GM19035 (cell line): Measurements from ENCODE around the gene BEND3.
A peak's percentile ranks its signal among the peaks of the same experiment; 100 is the strongest.
"Not testable (repeated sequence)": the region's sequence is repeated elsewhere in the genome, so short reads cannot be mapped to it uniquely, and the experiment has no call there.

Experiments used
- ATAC-seq: cut with Tn5 transposase; IDR thresholded peaks from one replicate; pipeline ENCODE4 v1.9.1; 2021; ENCODE audit not compliant: unreplicated experiment

Gene BEND3

GRCh38 chr6:107121964-107122495, 6.7 kb upstream of the BEND3 start:
- no peak for ATAC-seq

DNA sequence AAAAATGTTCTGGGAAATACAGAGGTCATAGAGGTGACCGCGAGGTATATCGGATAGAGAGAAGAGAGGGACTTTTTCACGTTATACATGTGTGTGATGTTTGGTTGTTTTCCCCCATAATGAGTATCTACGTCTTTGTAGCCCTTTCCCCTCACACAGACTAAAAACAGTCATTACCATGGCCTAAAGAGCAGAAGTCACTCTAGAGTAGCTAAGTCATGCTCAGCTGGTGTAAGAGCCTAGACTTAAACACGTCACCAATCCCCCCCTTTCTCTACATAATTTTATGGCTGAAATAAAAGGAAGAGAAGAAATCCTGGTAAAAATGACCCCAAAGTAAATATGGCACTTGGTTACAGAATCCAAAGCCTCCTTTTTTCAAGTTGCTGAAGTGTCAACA, 6.0 kb upstream of the BEND3 start:
- ATAC-seq = no peak

- ATAC-seq = no peak
Observed at GRCh38 chr6:107120404-107120803, 5.1 kb upstream of the BEND3 start.

DNA sequence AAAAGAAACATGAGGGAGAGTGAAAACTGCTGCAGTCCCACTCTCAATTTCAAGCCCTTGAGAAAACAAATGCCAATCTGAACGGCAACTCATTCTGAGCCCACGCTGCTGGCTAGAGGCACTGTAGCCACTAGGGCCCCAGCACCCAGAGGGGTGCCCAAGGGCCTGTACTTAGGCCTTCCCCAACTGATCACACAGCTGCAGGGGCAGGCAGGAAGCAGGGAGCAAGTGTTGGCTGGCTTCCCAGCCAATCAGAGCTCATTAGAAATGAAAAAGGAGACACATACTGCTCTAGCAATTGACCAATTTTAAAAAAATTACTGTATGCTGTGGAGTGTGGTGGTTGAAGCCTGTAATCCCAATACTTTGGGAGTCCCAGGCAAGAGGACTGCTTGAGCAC, 3.7 kb upstream of the BEND3 start:
- no peak for ATAC-seq

DNA sequence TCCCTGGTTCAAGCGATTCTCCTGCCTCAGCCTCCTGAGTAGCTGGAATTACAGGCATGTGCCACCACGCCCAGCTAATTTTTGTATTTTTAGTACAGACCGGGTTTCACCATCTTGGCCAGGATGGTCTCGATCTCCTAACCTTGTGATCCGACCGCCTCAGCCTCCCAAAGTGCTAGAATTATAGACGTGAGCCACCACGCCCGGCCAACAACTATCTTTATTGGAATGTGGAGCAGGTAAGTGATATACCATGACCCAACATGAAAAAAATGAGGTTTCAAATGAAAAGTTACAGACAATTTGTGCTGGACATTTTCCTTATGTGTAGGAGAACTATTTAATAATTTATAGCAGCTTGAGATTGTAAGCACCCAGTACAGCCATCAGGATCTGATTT, 3.2 kb upstream of the BEND3 start:
- ATAC-seq = not testable (repeated sequence)

- ATAC-seq = no peak
Observed at GRCh38 chr6:107116931-107117330, 1.6 kb upstream of the BEND3 start.

DNA sequence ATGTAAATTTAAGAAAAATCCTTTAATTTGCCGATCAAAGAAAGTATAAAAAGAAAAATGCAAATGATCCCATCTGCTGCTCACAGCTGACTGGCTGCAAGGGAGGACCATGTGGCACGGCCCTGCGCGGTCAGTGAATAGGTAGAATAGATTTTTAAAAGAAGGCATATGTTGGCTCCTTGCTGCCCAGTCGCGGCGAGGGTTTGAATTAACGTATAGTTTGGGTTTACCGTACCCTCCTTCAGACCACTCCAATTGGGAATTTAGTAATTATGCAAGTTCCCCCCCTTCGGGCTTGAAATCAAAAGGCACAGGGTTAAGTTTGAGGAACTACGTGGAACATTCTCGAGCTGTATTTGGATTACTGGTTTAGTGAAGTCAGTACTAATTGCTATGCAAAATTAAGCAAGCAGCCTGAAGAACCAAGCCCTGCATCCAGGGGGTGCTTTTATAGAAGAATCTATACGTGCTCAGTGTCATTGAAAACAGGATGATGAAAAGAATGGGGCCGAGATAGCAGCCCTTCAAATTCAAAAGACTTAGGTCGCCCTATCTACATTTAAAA, 1.1 kb upstream of the BEND3 start:
- no peak for ATAC-seq

DNA sequence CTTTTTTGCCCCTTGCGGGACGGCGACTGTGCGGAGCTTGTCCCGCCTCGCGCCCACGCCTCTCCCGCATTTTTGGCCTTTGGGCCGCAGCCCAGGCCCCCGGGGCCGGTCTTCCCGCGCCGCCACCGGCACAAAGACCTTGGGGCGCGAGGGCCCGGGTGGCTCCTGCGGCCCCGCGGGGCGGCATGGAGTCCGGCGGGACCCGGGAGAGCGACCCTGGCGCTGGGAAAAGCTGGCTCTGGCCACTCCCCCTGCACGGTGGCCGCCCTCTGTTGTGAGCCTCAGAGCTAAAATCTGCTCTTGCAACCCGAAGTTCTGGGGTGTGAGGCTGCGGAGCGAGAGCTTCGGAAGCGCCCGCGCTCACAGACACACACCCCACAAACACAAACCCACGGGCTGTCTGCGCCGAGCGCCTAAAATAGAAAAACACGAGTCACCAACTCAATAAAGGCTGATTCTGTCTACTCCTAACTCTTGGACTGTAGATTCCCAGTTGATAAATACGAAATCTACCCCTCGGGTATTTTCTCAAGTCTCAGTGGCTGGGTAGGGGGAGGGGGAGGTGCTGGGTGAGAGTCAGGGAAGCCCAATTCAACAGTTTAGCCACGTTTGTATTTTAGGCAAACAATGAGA, 496 bp upstream of the BEND3 start:
- peak; percentile 14 for ATAC-seq

- peak; percentile 61 for ATAC-seq
Observed at GRCh38 chr6:107114213-107114925, 946 bp downstream of the BEND3 start.

DNA sequence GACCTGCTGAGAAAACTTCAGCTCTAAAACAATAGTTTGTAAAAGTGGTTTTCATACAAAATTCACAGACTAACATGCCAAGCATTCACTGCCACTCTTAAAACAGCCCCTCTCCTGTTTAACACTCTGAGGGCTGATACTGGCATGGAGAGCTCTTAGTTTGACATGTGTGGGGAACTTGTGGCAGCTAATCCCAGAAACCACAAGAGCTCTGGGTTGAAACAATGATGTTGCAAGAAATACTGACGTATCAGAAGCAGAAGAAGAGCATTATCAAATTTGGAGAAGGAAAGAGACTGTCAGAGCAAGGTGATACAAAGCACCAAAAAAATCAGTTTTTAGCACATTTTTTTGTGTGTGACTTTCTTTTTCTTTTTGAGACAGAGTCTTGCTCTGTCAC, 5.1 kb downstream of the BEND3 start:
- ATAC-seq = no peak

DNA sequence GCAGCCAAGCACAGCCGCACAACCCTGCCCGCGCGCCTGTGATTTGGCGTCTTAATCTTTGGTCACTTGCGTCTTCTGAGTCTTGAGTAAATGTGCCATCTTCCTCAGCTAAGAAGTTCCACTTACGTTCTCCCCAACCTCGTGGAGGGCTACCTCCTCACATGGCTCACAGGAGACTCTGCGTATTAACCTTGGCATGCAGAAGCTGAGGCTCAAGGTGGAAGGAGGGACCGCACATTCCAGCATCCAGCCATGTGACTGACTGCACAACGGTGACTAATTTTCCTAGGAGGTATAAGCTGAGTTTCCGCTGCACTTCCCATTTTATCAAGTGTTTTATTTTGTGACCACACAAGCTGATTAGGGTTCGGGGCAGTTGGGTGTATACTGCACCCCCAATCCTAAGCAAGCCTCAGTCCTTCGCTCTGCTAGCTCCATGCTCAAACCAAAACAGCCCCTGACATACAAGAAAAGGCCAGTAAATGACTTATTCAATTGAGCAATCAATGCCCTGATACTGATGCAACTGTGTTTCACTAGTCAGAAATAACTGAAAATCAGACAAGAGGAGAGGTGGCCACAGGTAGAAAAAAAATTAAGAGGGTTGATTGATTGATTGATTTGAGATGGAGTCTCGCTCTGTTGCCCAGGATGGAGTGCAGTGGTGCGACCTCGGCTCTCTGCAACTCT, 7.0 kb downstream of the BEND3 start:
- ATAC-seq = no peak

DNA sequence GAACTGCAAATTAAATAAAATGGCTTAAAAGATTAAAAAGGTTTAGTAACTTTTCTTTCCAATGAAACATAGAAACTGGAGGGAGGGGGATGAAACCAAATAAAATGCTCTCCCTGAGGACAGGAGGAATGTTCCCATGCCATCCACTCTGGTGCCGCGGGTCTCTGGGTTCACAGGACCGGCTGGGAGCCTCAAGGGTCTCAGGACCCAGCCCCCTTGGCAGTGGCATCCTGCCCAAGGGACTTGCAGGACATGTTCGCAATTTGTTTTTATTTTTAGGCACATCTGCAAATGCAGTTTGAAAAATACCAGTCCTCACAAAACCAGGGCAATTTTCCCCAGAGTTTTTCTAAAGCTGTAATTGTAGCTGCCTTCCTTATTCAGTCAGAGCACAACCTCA, 7.5 kb downstream of the BEND3 start:
- no peak for ATAC-seq

- ATAC-seq = no peak
Observed at GRCh38 chr6:107106165-107106564, 9.2 kb downstream of the BEND3 start.

- no peak for ATAC-seq
Observed at GRCh38 chr6:107105511-107106116, 9.7 kb downstream of the BEND3 start.

- no peak for ATAC-seq
Observed at GRCh38 chr6:107103082-107103481, 12.2 kb downstream of the BEND3 start.

DNA sequence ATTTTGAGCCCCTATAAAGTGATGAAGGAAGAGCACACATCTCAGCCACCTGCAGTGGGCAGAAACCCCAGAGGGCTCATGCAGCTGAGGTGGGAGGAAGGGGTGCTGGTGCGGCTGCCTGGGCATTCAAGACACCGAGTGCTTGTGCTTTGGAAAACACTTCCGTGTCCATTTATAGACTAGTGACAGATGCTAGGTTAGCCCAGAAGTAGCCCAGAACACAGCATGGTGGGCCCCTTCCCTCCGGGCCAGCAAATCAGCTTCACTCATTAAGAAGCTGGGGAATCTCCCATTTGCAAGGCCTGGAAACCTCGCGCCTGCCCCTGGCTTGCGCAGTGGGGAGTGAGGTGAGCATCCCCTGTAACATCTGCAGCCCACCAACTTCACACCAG, 12.9 kb downstream of the BEND3 start:
- no peak for ATAC-seq

DNA sequence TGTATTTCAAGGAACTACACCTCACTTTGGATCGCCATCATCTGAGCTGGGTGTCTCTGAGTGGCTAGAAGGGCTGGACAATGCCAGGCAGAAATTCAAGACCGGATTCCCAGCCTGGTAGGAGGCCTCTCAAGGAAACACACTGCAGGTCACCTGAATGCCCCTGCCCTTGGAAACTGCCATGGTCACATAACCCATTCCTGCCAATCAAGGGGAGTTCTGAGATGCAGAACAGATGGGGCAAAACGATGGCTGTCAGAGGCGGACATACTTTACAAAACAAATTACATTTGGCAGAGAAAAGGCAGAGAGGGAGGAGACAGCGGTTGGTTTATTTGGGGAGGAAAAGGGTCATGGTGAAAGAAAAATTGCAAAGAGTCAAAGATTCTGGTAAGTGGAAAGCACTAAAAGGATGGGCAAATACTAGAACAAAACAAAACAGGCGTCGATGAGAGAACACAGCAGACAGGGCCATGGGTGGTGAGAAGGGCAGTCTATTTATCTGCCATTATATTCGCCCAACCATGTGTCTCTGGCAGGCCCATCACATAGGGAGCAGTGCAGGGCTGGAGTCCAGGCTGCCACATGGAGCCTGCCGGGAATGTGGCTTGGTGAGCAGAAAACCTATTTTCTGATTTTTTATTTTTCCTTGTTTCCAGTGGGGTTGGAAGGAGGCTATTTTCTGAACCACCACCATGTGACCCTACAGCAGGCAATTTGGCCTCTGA, 13.5 kb downstream of the BEND3 start:
- no peak for ATAC-seq

DNA sequence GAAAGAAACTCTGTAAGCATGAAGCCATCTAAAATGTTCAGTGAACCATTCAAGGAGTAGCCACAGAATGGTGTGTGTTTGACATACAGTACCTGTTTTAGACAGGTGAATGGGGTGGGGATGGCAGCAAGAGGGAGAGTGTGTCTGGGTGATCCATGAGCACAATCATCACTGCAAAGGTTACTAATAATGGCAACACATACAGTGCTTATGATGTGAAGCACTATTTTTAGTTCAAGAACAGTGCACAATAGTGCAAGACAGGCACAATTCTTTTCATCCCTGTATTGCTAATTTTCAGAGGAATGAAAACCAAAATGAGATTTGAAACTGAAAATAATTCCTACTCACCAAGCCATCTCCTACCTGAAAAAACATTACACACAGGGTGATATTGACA, 14.1 kb downstream of the BEND3 start:
- no peak for ATAC-seq

GRCh38 chr6:107098436-107099307, 16.6 kb downstream of the BEND3 start:
- no peak for ATAC-seq

GRCh38 chr6:107084459-107084858, 30.9 kb downstream of the BEND3 start:
- not testable (repeated sequence) for ATAC-seq
